Transverse colon (tissue), 4 donors: ENCODE data around the gene CSNK2A1. TPM values are rescaled to one million over a fixed set of nuclear protein-coding genes. Genes with fewer than 3 reads are reported as not detected.

Experiments
- DNase-seq: peaks from one replicate; pipeline ENCODE4 v3.0.0-alpha.2; 2019
- H3K27ac ChIP-seq, 4 donors: fragments of 200-600 bp; sonication (generic); 2 replicates each; pipeline ENCODE4 v1.5.1; 2016 to 2018; ENCODE audit warnings: inconsistent platforms in 4 of 4
- H3K27me3 ChIP-seq: fragments of 200-600 bp; sonication (generic); 2 replicates; pipeline ENCODE4 v1.5.1; 2017; ENCODE audit warnings: inconsistent platforms
- H3K36me3 ChIP-seq, 4 donors: fragments of 200-600 bp; sonication (generic); 2 replicates each; pipeline ENCODE4 v1.5.1; 2017 to 2019; ENCODE audit warnings: inconsistent platforms in 4 of 4
- H3K4me1 ChIP-seq, 4 donors: fragments of 200-600 bp; sonication (generic); 2 replicates each; pipeline ENCODE4 v1.5.1; 2017 to 2020; ENCODE audit warnings: inconsistent platforms in 4 of 4
- H3K4me3 ChIP-seq, 4 donors: fragments of 200-600 bp; sonication (generic); 1 replicate in 1 of 4; 2 replicates in 3 of 4; pipeline versions ENCODE4 v1.5.1 to v1.6.1; 2017 to 2019; ENCODE audit warnings: inconsistent platforms in 4 of 4
- H3K9me3 ChIP-seq, 2 donors: fragments of 200-600 bp; sonication (generic); 2 replicates each; pipeline ENCODE4 v1.5.1; 2017 to 2019; ENCODE audit warnings: inconsistent platforms in 2 of 2
- EP300 ChIP-seq: sonication (generic); formaldehyde crosslinking; IDR thresholded peaks from one replicate; pipeline ENCODE4 v1.6.1; 2017; ENCODE audit warnings: antibody characterized with exemption, low read depth
- POLR2A ChIP-seq: fragments of 450-650 bp; IDR thresholded peaks from one replicate; pipeline ENCODE4 v1.6.1; 2016; ENCODE audit warnings: antibody characterized with exemption, mild to moderate bottlenecking, moderate library complexity
- POLR2AphosphoS5 ChIP-seq, 3 donors: sonication (generic); formaldehyde crosslinking; IDR thresholded peaks; one replicate each; pipeline ENCODE4 v1.6.1; 2016; ENCODE audit warnings: antibody characterized with exemption in 3 of 3
- WGBS, 2 donors: methylation state at CpG; one replicate each; pipeline ENCODE4 v1.1.5; 2018; ENCODE audit warnings: low coverage in 1 of 2; 5-methylcytosine and 5-hydroxymethylcytosine counted together
- in situ Hi-C, 4 donors: fragments of 200-750 bp; cut with MboI; loops; one replicate each; pipeline versions ENCODE4 v1.15.0 to v1.15.1; 2017; ENCODE audit warnings: low sequenced_read_pairs in 3 of 4, low pct_ligation_motif_present in 1 of 4, low pct_unique_long_range_greater_than_20kb in 1 of 4
- intact Hi-C: fragments of 100-400 bp; cut with DNase I; formaldehyde crosslinking; loops from one replicate; pipeline ENCODE4 v1.15.1; 2023; ENCODE audit warnings: low total_unique reads
- total RNA-seq, 4 donors: library from RNA; depleted of rRNA; stranded (reverse); fragments of >200 nt; gene quantifications; one replicate each; pipeline ENCODE4 v1.1.0, GENCODE V29; 2016
- TF ChIP-seq, protein P1 (sequence below), 5 experiments: fragments of 200-600 bp in 3 of 5; fragments of 450-650 bp in 2 of 5; sonication (generic) in 3 of 5; IDR thresholded peaks; 1 replicate in 2 of 5; 2 replicates in 3 of 5; pipeline ENCODE4 v1.5.1; 2016 to 2017; ENCODE audit warnings: antibody characterized with exemption in 5 of 5, inconsistent platforms in 3 of 5, mild to moderate bottlenecking in 2 of 5, moderate library complexity in 1 of 5

The CSNK2A1 gene
- total RNA-seq, 4 donors from 2014 or later, result 76.7 to 100 (median 82.6) TPM

DNA sequence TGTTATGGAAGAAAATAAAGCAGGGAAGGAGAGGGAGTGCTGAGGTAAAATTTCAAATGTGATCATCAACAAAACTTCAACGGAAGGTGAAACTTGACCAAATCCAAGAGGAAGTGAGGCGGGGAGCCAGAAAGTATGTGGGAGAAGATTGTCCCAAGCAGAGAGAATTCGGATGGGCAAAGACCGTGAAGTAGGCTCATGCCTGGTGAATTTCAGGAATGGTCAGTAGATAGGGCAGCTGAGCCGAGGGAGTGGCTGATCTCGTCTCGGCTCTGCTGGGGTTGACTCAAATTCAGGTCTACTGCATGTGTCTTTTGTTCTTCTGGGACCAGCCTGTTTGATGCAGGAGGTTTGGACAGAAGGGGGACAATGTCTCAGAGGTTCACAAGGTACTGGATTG, 7.0 kb upstream of the CSNK2A1 start:
- no peaks in the 10 kb centered on the region for H3K9me3 ChIP-seq
- H3K4me1 ChIP-seq, result peaks cover 0 to 7% (median 0%) of the 10 kb centered on the region in 4 donors
- intact Hi-C loops, result no loop called here
- TF ChIP-seq POLR2A (no peak), POLR2AphosphoS5 (IDR thresholded peaks at IDR 0.05) (no peak), EP300 (no peak)
- TF ChIP-seq, protein P1, sequence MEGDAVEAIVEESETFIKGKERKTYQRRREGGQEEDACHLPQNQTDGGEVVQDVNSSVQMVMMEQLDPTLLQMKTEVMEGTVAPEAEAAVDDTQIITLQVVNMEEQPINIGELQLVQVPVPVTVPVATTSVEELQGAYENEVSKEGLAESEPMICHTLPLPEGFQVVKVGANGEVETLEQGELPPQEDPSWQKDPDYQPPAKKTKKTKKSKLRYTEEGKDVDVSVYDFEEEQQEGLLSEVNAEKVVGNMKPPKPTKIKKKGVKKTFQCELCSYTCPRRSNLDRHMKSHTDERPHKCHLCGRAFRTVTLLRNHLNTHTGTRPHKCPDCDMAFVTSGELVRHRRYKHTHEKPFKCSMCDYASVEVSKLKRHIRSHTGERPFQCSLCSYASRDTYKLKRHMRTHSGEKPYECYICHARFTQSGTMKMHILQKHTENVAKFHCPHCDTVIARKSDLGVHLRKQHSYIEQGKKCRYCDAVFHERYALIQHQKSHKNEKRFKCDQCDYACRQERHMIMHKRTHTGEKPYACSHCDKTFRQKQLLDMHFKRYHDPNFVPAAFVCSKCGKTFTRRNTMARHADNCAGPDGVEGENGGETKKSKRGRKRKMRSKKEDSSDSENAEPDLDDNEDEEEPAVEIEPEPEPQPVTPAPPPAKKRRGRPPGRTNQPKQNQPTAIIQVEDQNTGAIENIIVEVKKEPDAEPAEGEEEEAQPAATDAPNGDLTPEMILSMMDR (IDR thresholded peaks at IDR 0.05), result no peak
- H3K36me3 ChIP-seq, result no peaks in the 10 kb centered on the region
- no peak overlapping the region for H3K27ac ChIP-seq
- no peak for DNase-seq
- H3K27me3 ChIP-seq, result peaks cover 16% of the 10 kb centered on the region
- no peak overlapping the region for H3K4me3 ChIP-seq
- 78 to 86% methylated on average over 7 of the region's 7 CpGs for WGBS, 2 donors
- in situ Hi-C loops, result loop anchor here in 3 of 4 donors (10.0 to 25.0 kb wide), 3 partner anchors 94 to 187 kb away; no protein-coding TSS in a partner anchor

GRCh38 chr20:549722-550496, 6.3 kb upstream of the CSNK2A1 start:
- WGBS, 2 donors, result 71 to 91% methylated on average over 2 to 4 of the region's 4 CpGs
- TF ChIP-seq POLR2A (no peak), EP300 (no peak), POLR2AphosphoS5 (IDR thresholded peaks at IDR 0.05) (no peak)
- TF ChIP-seq, protein P1 (IDR thresholded peaks at IDR 0.05), result no peak
- Histone ChIP-seq H3K9me3 (no peaks in the 10 kb centered on the region), H3K4me1 (peaks cover 0 to 7% (median 0%) of the 10 kb centered on the region in 4 donors), H3K4me3 (no peak overlapping the region), H3K27ac (no peak overlapping the region), H3K27me3 (peaks cover 13% of the 10 kb centered on the region), H3K36me3 (no peaks in the 10 kb centered on the region)
- in situ Hi-C loops, result loop anchor here in 3 of 4 donors (10.0 to 25.0 kb wide), 3 partner anchors 95 to 187 kb away; no protein-coding TSS in a partner anchor
- DNase-seq, result no peak
- intact Hi-C loops, result no loop called here

- in situ Hi-C loops (no loop called here), intact Hi-C loops (no loop called here)
- TF ChIP-seq EP300 (no peak), POLR2AphosphoS5 (IDR thresholded peaks at IDR 0.05) (no peak), POLR2A (no peak)
- TF ChIP-seq, protein P1 (IDR thresholded peaks at IDR 0.05), result no peak
- H3K9me3 ChIP-seq, result no peaks in the 10 kb centered on the region
- no peaks in the 10 kb centered on the region for H3K36me3 ChIP-seq
- peaks cover 4% of the 10 kb centered on the region for H3K27me3 ChIP-seq
- peaks cover 0 to 13% (median 3%) of the 10 kb centered on the region in 4 donors for H3K4me1 ChIP-seq
- no peak overlapping the region for H3K27ac ChIP-seq
- DNase-seq, result no peak
- 29 to 33% methylated on average over 1 of the region's 1 CpG for WGBS, 2 donors
- no peak overlapping the region for H3K4me3 ChIP-seq
Measured at GRCh38 chr20:548906-549305, 5.3 kb upstream of the CSNK2A1 start.

- Histone ChIP-seq H3K36me3 (no peaks in the 10 kb centered on the region), H3K27me3 (peaks cover 3% of the 10 kb centered on the region), H3K4me1 (peaks cover 0 to 18% (median 8%) of the 10 kb centered on the region in 4 donors), H3K27ac (no peak overlapping the region), H3K9me3 (no peaks in the 10 kb centered on the region), H3K4me3 (no peak overlapping the region)
- intact Hi-C loops, result no loop called here
- in situ Hi-C loops, result no loop called here
- TF ChIP-seq POLR2AphosphoS5 (IDR thresholded peaks at IDR 0.05), result no peak
- no peak for TF ChIP-seq EP300
- TF ChIP-seq, protein P1 (IDR thresholded peaks at IDR 0.05), result no peak
- no peak for TF ChIP-seq POLR2A
- WGBS, 2 donors, result 91 to 100% methylated on average over 1 of the region's 1 CpG
- DNase-seq, result no peak
Measured at GRCh38 chr20:547394-547793, 3.8 kb upstream of the CSNK2A1 start.
